Pancreas (tissue), 10 donors: Measurements from ENCODE around the gene SUGP2. TPM values are rescaled to one million over a fixed set of nuclear protein-coding genes. Genes with fewer than 3 reads are reported as not detected.

Experiments used
- ATAC-seq, 4 donors: fragments of 200-7000 bp; cut with Tn5 transposase; one replicate each; pipeline versions ENCODE4 v1.8.0 to v1.9.1; 2020; ENCODE audit warnings: mild to moderate bottlenecking in 4 of 4, moderate library complexity in 4 of 4
- DNase-seq, 6 donors: peaks; one replicate each; pipeline ENCODE4 v3.0.0-alpha.2; 2020
- FAIRE-seq: peaks from 2 replicates; lab custom pipeline; 2012; peaks lifted over from hg19 to GRCh38; lab: Jason Lieb, UNC
- H3K27ac ChIP-seq, 4 donors: fragments of 200-600 bp; sonication (generic); 1 replicate in 3 of 4; 2 replicates in 1 of 4; pipeline versions ENCODE4 v1.5.0 to v1.8.0; 2020
- H3K27me3 ChIP-seq, 4 donors: fragments of 200-600 bp; one replicate each; pipeline ENCODE4 v1.8.0; 2021
- H3K36me3 ChIP-seq, 3 donors: fragments of 200-600 bp; sonication (generic) in 1 of 3; one replicate each; pipeline versions ENCODE4 v1.5.0 to v1.8.0; 2020 to 2021
- H3K4me1 ChIP-seq, 3 donors: fragments of 200-600 bp; one replicate each; pipeline ENCODE4 v1.8.0; 2021
- H3K4me3 ChIP-seq, 4 donors: fragments of 200-600 bp; sonication (generic) in 2 of 4; one replicate each; pipeline versions ENCODE4 v1.5.0 to v1.8.0; 2020 to 2021
- H3K9me3 ChIP-seq, 4 donors: fragments of 200-600 bp; one replicate each; pipeline ENCODE4 v1.8.0; 2021
- CTCF ChIP-seq, 4 donors: fragments of 200-600 bp; sonication (generic) in 3 of 4; IDR thresholded peaks; one replicate each; pipeline versions ENCODE4 v1.5.0 to v1.8.0; 2021; ENCODE audit warnings: antibody characterized with exemption in 4 of 4
- WGBS, 2 donors: extraction: QIAGEN DNeasy Blood & Tissue Kit; methylation state at CpG; one replicate each; pipeline ENCODE4 v1.1.7; 2013; 5-methylcytosine and 5-hydroxymethylcytosine counted together
- intact Hi-C, 3 donors: fragments of 100-400 bp; cut with DNase I; formaldehyde crosslinking; loops; one replicate each; pipeline versions ENCODE4 v1.11.1 to v1.14.2; 2022
- polyA plus RNA-seq, 2 donors: library from polyadenylated mRNA; stranded (reverse); fragments of 200-250 nt; gene quantifications; one replicate each; pipeline ENCODE4 v1.2.3, GENCODE V29; 2013
- total RNA-seq, 6 donors: library from RNA; stranded (reverse); fragmentation: NEBNext Ultra II Directional in 4 of 6; extraction: Animal tissue kit (Norgen Biotek cat#: 25700) in 4 of 6; gene quantifications; one replicate each; pipeline versions ENCODE4 v1.2.1 to v1.2.4, GENCODE V29; 2021 to 2023
- donor health status: healthy with polysubstance abuse.
- donor health status: DM: no; HTN: no; CAD: no; lungs with moderate emphysema.
- donor health status: DM: no; HTN: no; CAD: no.
- donor health status: control.
- donor health status: control.
- donor health status: Bipolar disorder and iron deficiency.
- donor health status: DM: yes; HTN: yes; CAD: no.
- donor health status: DM: no; HTN: no; CAD: no.
- donor health status: DM: no; HTN: no; CAD: no.
- donor health status: DM: yes; HTN: yes; CAD: no.

Gene SUGP2
- total and polyA plus RNA-seq, 8 donors = 15.4 to 60.6 (median 25.3) TPM

GRCh38 chr19:19052921-19053320, 19.6 kb upstream of the SUGP2 start:
- FAIRE-seq (no peak), DNase-seq (no peak), ATAC-seq (no peak)
- WGBS, 2 donors = 33 to 49% methylated on average over 1 of the region's 1 CpG
- Histone ChIP-seq H3K27me3 (no peaks in the 10 kb centered on the region), H3K4me3 (no peak overlapping the region), H3K4me1 (no peaks in the 10 kb centered on the region), H3K36me3 (peaks cover 0 to 7% (median 0%) of the 10 kb centered on the region in 3 donors), H3K9me3 (no peaks in the 10 kb centered on the region), H3K27ac (no peak overlapping the region)
- no peak for TF ChIP-seq CTCF (IDR thresholded peaks at IDR 0.05)
- intact Hi-C loops = loop anchor here in 2 of 3 donors (5.0 to 10.0 kb wide), 2 partner anchors 82 to 89 kb away; partner anchors contain the start of gene TMEM161A (in 1 of the 2)

GRCh38 chr19:19051478-19052213, 18.3 kb upstream of the SUGP2 start:
- intact Hi-C loops = loop anchor here in 2 of 3 donors (5.0 to 10.0 kb wide), 2 partner anchors 83 to 91 kb away; partner anchors contain the start of gene TMEM161A (in 1 of the 2)
- Histone ChIP-seq H3K9me3 (no peaks in the 10 kb centered on the region), H3K27me3 (no peaks in the 10 kb centered on the region), H3K36me3 (peaks cover 0 to 7% (median 0%) of the 10 kb centered on the region in 3 donors), H3K4me1 (no peaks in the 10 kb centered on the region), H3K4me3 (no peak overlapping the region), H3K27ac (no peak overlapping the region)
- no peak for TF ChIP-seq CTCF (IDR thresholded peaks at IDR 0.05)
- DNase-seq (no peak), ATAC-seq (no peak), FAIRE-seq (no peak)
- 90 to 91% methylated on average over 20 of the region's 20 CpGs for WGBS, 2 donors

GRCh38 chr19:19050731-19051130, 17.4 kb upstream of the SUGP2 start:
- no peak overlapping the region for H3K27ac ChIP-seq
- H3K4me1 ChIP-seq = no peaks in the 10 kb centered on the region
- H3K9me3 ChIP-seq = no peaks in the 10 kb centered on the region
- H3K4me3 ChIP-seq = no peak overlapping the region
- intact Hi-C loops = loop anchor here in 2 of 3 donors (5.0 to 10.0 kb wide), 2 partner anchors 84 to 92 kb away; partner anchors contain the start of gene TMEM161A (in 1 of the 2)
- WGBS, 2 donors = 89 to 92% methylated on average over 2 of the region's 2 CpGs
- H3K36me3 ChIP-seq = peaks cover 0 to 7% (median 0%) of the 10 kb centered on the region in 3 donors
- ATAC-seq = no peak
- H3K27me3 ChIP-seq = no peaks in the 10 kb centered on the region
- FAIRE-seq = no peak
- no peak for DNase-seq
- no peak for TF ChIP-seq CTCF (IDR thresholded peaks at IDR 0.05)

GRCh38 chr19:19050104-19050503, 16.8 kb upstream of the SUGP2 start:
- H3K9me3 ChIP-seq = no peaks in the 10 kb centered on the region
- peaks cover 0 to 4% (median 0%) of the 10 kb centered on the region in 3 donors for H3K36me3 ChIP-seq
- FAIRE-seq (no peak), DNase-seq (no peak), ATAC-seq (no peak)
- intact Hi-C loops = loop anchor here in 2 of 3 donors (5.0 to 10.0 kb wide), 2 partner anchors 85 to 92 kb away; partner anchors contain the start of gene TMEM161A (in 1 of the 2)
- H3K4me1 ChIP-seq = no peaks in the 10 kb centered on the region
- H3K27ac ChIP-seq = no peak overlapping the region
- 92% methylated on average over 4 of the region's 4 CpGs for WGBS, 2 donors
- H3K4me3 ChIP-seq = no peak overlapping the region
- H3K27me3 ChIP-seq = no peaks in the 10 kb centered on the region
- no peak for TF ChIP-seq CTCF (IDR thresholded peaks at IDR 0.05)

- TF ChIP-seq CTCF (IDR thresholded peaks at IDR 0.05) = no peak
- H3K9me3 ChIP-seq = no peaks in the 10 kb centered on the region
- DNase-seq (no peak), ATAC-seq (no peak), FAIRE-seq (no peak)
- intact Hi-C loops = no loop called here
- no peaks in the 10 kb centered on the region for H3K36me3 ChIP-seq
- no peak overlapping the region for H3K4me3 ChIP-seq
- no peak overlapping the region for H3K27ac ChIP-seq
- H3K27me3 ChIP-seq = no peaks in the 10 kb centered on the region
- H3K4me1 ChIP-seq = no peaks in the 10 kb centered on the region
- 95 to 99% methylated on average over 2 of the region's 2 CpGs for WGBS, 2 donors
These were observed 16.1 kb upstream of the SUGP2 start for GRCh38 chr19:19049406-19049805.
